Fibroblast of pulmonary artery (primary cell): ENCODE data around the gene IFNG.
"Not testable (repeated sequence)": the region's sequence is repeated elsewhere in the genome, so short reads cannot be mapped to it uniquely, and the experiment has no call there.

Source experiments
- DNase-seq: peaks from one replicate; pipeline ENCODE4 v3.0.0-alpha.2; 2010; ENCODE audit warnings: low read depth
- H3K4me3 ChIP-seq: replicated peaks from 2 replicates; pipeline ENCODE4 v1.5.1; 2011; ENCODE audit warnings: low read depth, mild to moderate bottlenecking, control low read depth, low read length, moderate library complexity
- CTCF ChIP-seq: IDR thresholded peaks from 2 replicates; pipeline ENCODE4 v1.5.1; 2011; ENCODE audit warnings: mild to moderate bottlenecking, control low read depth, low read length, inconsistent platforms; ENCODE audit errors: missing control alignments

IFNG gene

GRCh38 chr12:68178184-68178583, 18.6 kb upstream of the IFNG start:
- no peak for TF ChIP-seq CTCF
- H3K4me3 ChIP-seq = no peak overlapping the region
- DNase-seq = no peak

- TF ChIP-seq CTCF = no peak
These were observed 18.0 kb upstream of the IFNG start for GRCh38 chr12:68177562-68177961.

GRCh38 chr12:68176257-68176656, 16.7 kb upstream of the IFNG start:
- no peak for TF ChIP-seq CTCF
- DNase-seq = no peak
- H3K4me3 ChIP-seq = no peak overlapping the region

More at GRCh38 chr12:68177562-68177961, 18.0 kb upstream of the IFNG start:
- no peak overlapping the region for H3K4me3 ChIP-seq
- DNase-seq = no peak

GRCh38 chr12:68175557-68176061, 16.1 kb upstream of the IFNG start:
- TF ChIP-seq CTCF = no peak
- no peak for DNase-seq
- no peak overlapping the region for H3K4me3 ChIP-seq

GRCh38 chr12:68174761-68175160, 15.2 kb upstream of the IFNG start:
- DNase-seq, H3K4me3 ChIP-seq: not testable (repeated sequence)

GRCh38 chr12:68173792-68174191, 14.3 kb upstream of the IFNG start:
- DNase-seq = no peak
- H3K4me3 ChIP-seq = no peak overlapping the region
- no peak for TF ChIP-seq CTCF

- TF ChIP-seq CTCF = no peak
- DNase-seq = no peak
- no peak overlapping the region for H3K4me3 ChIP-seq
These were observed 11.2 kb upstream of the IFNG start for GRCh38 chr12:68170726-68171125.
